Mucosa of rectum (tissue), 2 donors: Measurements from ENCODE around the gene PCDH8.

ENCODE experiments used
- H3K27ac ChIP-seq, 2 donors: one replicate each; pipeline ENCODE4 v1.7.0; 2013; ENCODE audit warnings: inconsistent platforms in 2 of 2, low read depth in 2 of 2, low read length in 2 of 2
- H3K27me3 ChIP-seq, 2 donors: one replicate each; pipeline ENCODE4 v1.7.0; 2013; ENCODE audit warnings: low read length in 2 of 2; ENCODE audit not compliant: control insufficient read depth in 2 of 2, insufficient read depth in 2 of 2
- H3K36me3 ChIP-seq, 2 donors: one replicate each; pipeline ENCODE4 v1.7.0; 2013; ENCODE audit warnings: low read length in 2 of 2; ENCODE audit not compliant: control insufficient read depth in 2 of 2, insufficient read depth in 2 of 2
- H3K4me1 ChIP-seq, 2 donors: one replicate each; pipeline ENCODE4 v1.7.0; 2013; ENCODE audit warnings: low read length in 2 of 2, mild to moderate bottlenecking in 1 of 2; ENCODE audit not compliant: control insufficient read depth in 2 of 2, insufficient read depth in 2 of 2
- H3K4me3 ChIP-seq, 2 donors: one replicate each; pipeline ENCODE4 v1.7.0; 2013; ENCODE audit warnings: low read length in 2 of 2
- H3K9ac ChIP-seq, 2 donors: one replicate each; pipeline ENCODE4 v1.7.0; 2013; ENCODE audit warnings: low read length in 2 of 2, low read depth in 1 of 2, mild to moderate bottlenecking in 1 of 2
- H3K9me3 ChIP-seq, 2 donors: one replicate each; pipeline ENCODE4 v1.7.0; 2013; ENCODE audit warnings: low read length in 2 of 2; ENCODE audit not compliant: control insufficient read depth in 2 of 2
- donor health status: healthy.
- donor health status: Normal muscosa, but diverticular disease.

The PCDH8 gene

DNA sequence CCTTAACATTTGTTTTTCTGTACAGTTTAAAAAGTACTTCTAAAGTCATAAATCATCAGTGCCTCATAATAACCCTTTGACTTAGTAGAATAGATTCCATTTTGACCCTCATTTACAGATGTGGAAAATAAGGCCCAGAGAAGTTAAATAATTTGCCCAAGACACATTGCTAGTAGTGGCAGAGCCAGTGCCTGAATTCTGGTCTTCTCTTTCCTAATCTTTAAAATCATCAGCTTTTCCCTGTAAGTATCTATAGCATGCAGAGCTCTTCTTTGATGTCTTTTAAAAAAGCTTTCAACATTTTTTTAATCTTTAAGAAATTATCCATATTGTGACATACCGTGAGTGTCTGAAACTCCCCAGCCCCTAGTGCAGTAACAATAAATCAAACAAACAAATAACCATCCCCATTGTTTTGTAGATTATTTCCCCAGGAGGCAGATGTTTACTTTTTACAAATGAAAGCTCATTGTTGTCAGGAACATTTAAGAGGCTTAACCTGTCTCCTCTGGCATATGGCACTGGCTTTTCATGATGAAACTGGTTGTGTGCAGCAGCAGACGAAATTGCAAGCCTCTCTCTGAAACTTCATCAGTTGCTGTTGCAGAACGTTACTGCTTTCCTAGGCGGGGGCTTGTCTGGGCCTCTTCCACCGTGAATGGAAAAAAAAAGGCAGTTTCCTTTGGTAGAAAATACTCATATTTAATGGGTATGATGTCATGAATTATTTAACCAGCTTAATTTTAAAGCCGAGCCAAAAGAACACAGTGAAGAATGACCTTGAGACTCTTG is 31.7 kb upstream of the PCDH8 start:
- no peak overlapping the region for H3K9ac ChIP-seq
- peaks cover 0 to 4% of the 10 kb centered on the region in 2 donors for H3K27me3 ChIP-seq
- no peaks in the 10 kb centered on the region for H3K4me1 ChIP-seq
- no peaks in the 10 kb centered on the region for H3K9me3 ChIP-seq
- no peak overlapping the region for H3K4me3 ChIP-seq
- H3K27ac ChIP-seq: no peak overlapping the region
- no peaks in the 10 kb centered on the region for H3K36me3 ChIP-seq

DNA sequence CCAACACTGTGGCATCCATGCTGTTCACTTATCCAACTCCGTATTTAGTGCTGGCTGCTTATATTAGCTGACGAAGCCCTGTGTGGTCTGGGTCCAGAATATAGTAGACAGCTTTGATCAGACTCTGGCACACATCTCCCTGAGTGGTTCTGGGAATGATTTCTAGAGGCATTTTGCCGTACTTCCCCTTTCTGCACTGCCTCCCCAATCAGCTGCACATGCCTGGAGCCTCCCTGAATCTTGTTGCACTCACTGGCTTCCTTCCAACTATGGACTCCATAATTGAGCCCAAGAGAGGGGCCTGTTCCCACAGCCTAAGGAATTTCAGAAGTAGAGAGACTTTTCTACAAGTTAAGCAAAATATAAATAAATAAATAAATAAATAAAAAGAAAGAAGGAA is 30.4 kb upstream of the PCDH8 start:
- H3K4me1 ChIP-seq: no peaks in the 10 kb centered on the region
- no peaks in the 10 kb centered on the region for H3K36me3 ChIP-seq
- peaks cover 0 to 4% of the 10 kb centered on the region in 2 donors for H3K27me3 ChIP-seq
- H3K4me3 ChIP-seq: no peak overlapping the region
- peaks cover 0 to 2% of the 10 kb centered on the region in 2 donors for H3K9me3 ChIP-seq
- no peak overlapping the region for H3K9ac ChIP-seq
- H3K27ac ChIP-seq: no peak overlapping the region

DNA sequence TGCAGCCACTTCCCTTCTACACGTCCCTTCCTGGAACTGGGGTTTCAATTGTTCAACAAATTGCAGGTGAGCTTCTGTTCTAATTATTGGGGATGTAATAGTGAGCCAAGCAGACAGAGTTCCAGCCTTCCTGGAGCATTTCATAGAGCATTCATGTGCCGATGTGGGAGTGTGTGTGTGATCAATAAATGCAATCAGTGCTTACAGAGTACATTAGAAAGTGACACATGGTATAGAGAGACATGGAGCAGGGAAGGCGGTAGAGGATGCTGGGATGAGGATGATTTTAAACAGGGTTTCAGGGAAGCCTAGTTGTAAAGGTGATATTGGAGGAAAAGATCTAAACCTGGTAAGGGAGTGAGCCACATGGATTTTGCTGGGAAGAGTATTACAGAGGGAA is 21.7 kb upstream of the PCDH8 start:
- H3K9me3 ChIP-seq: peaks cover 0 to 2% of the 10 kb centered on the region in 2 donors

DNA sequence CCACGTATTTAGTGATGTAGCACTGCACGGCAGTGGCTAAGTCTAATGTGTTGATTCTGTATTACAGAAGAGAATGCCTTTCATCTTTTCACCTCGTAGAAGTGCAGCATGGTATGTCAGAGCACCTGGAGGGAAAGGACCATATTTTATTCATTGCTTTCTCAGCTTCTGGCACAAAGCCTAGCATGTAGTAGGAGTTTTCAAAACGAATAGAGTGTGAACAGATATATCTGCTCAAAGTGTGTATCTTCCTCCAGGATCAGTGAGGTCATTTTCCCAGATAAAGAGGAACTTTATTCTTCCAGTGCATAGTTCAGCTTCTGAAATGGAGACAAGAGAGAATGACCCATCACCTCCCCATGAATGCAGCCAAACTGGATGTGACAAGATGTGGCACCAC is 21.2 kb upstream of the PCDH8 start:
- H3K27me3 ChIP-seq: no peaks in the 10 kb centered on the region
- no peaks in the 10 kb centered on the region for H3K36me3 ChIP-seq
- H3K9me3 ChIP-seq: peaks cover 0 to 2% of the 10 kb centered on the region in 2 donors
- H3K4me3 ChIP-seq: no peak overlapping the region
- H3K9ac ChIP-seq: no peak overlapping the region
- no peak overlapping the region for H3K27ac ChIP-seq
- no peaks in the 10 kb centered on the region for H3K4me1 ChIP-seq

More for the DNA sequence above, 21.7 kb upstream of the PCDH8 start:
- Histone ChIP-seq H3K4me1 (no peaks in the 10 kb centered on the region), H3K27me3 (no peaks in the 10 kb centered on the region), H3K4me3 (no peak overlapping the region), H3K9ac (no peak overlapping the region), H3K27ac (no peak overlapping the region), H3K36me3 (no peaks in the 10 kb centered on the region)

DNA sequence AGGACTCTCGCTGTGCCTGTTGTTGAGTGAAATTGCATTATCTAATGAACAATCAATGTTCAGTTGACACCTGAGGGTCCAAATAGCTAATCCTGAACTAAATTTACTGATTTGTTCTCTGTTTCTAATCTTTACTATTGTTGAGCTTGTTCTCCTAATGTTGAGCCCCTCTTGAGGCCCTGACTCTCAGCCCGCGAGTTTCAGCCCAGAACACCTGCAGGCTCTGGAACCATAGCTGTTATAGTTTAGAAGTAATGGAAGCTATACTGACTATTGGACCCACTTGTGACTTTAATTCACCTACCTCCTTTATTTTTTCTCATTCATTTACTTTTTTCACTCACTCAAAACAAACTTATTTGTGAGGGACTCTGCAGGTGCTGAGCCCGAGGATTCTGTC is 20.6 kb upstream of the PCDH8 start:
- Histone ChIP-seq H3K4me1 (no peaks in the 10 kb centered on the region), H3K9ac (no peak overlapping the region), H3K27ac (no peak overlapping the region), H3K9me3 (no peaks in the 10 kb centered on the region), H3K4me3 (no peak overlapping the region), H3K27me3 (no peaks in the 10 kb centered on the region), H3K36me3 (no peaks in the 10 kb centered on the region)

DNA sequence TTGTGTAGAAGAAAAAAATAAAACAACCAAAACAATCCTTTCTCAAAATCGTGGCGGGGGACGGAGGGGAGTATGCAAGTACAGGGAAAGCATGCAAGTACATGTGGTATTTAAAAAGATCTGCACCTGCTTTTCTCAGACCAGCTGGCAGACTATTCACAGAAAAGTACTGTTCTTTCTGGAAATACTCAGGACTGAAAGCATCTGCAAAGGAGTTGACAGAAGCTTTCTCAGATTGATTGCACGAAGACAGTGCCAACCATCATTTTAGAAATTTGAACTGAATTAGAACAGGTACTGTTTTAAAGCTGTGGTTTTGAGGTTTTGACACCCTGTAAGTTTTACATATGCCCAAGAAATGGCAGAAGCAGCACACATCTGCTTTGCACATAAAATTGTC is 19.8 kb upstream of the PCDH8 start:
- Histone ChIP-seq H3K4me1 (no peaks in the 10 kb centered on the region), H3K27ac (no peak overlapping the region), H3K27me3 (peaks cover 0 to 3% of the 10 kb centered on the region in 2 donors), H3K36me3 (no peaks in the 10 kb centered on the region), H3K9ac (no peak overlapping the region), H3K4me3 (no peak overlapping the region), H3K9me3 (no peaks in the 10 kb centered on the region)

DNA sequence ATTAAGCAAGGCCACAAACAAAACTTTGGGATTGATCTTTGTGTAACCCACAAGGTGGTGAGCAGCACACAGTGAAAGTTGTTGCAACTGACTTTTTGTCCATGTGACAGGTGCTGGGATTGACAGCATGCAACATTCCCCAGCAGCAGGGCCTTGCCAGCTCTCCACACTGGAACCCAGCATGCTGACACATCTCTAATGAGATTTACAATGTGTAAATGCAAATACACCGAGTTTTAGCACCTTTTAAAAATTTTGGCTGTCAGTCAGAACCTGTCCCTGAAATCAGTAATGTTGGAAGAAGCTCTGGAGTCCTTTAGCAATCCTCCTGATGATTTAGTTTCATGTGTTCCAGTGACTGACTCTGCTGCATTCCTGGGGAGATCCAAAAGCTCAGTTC is 16.5 kb upstream of the PCDH8 start:
- no peaks in the 10 kb centered on the region for H3K4me1 ChIP-seq
- H3K36me3 ChIP-seq: no peaks in the 10 kb centered on the region
- H3K9ac ChIP-seq: no peak overlapping the region
- no peaks in the 10 kb centered on the region for H3K9me3 ChIP-seq
- H3K27ac ChIP-seq: no peak overlapping the region
- no peak overlapping the region for H3K4me3 ChIP-seq
- H3K27me3 ChIP-seq: peaks cover 0 to 3% of the 10 kb centered on the region in 2 donors

DNA sequence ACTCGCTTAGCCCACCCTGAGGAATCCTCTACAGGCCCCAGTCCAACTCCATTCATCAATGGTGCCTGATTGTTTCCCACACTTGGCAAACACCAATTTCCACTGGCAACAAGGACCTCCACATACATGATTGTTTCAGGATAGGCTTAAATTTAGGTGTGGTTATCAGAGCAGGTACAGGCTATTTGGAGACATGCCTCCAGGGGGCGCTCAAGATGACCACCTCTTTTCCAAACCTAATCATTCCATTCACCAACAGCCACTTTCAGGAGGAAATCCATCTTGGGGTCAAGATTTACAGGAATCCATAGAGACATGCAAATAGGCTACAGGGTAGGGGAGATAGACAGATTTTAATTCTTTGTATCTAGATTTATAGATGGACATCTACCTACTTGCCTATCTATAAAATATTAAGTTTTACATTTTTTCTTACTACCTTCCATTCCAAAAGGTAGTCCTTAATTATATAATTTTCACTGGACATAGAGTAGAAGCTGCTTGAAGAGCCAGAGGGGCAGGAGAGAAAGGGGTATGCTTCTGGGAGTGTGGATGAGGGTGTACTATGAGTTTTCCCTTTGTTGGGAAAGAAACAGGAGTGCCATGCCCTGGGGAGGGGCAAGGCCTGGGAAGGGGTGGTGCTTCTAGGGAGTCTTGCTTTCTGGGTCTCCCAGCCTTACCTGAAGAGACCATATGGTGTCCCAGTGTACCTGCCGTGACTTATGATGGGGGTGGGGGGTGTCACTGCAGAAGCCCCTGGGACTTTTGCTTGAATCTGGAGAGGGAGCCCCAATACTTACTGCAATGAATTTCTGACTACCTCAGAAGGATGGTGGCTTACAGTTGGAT is 14.1 kb upstream of the PCDH8 start:
- Histone ChIP-seq H3K36me3 (no peaks in the 10 kb centered on the region), H3K9me3 (no peaks in the 10 kb centered on the region), H3K4me1 (no peaks in the 10 kb centered on the region), H3K27me3 (peaks cover 0 to 3% of the 10 kb centered on the region in 2 donors), H3K27ac (no peak overlapping the region), H3K9ac (no peak overlapping the region), H3K4me3 (no peak overlapping the region)

DNA sequence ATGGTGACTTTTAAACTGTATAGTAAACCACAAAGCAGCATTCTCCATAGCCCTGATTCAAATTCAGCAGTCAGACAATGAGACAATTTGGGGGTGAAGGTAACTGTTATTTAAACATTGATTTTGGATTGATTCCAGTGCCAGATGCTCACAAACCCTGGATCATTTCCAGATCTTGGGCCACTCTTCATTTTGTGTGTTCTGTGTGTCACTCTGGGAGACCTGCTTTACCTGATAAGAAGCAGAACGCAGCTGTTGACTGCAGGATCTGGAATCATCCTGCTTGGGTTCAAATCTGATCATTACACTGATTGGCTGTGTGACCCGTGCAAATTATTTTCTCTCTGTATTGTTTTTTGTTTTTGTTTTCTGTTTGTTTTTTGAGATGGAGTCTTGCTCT is 4.0 kb upstream of the PCDH8 start:
- H3K4me3 ChIP-seq: no peak overlapping the region
- no peaks in the 10 kb centered on the region for H3K9me3 ChIP-seq
- H3K4me1 ChIP-seq: peaks cover 7 to 11% of the 10 kb centered on the region in 2 donors
- no peak overlapping the region for H3K27ac ChIP-seq
- H3K36me3 ChIP-seq: no peaks in the 10 kb centered on the region
- peaks cover 17 to 25% of the 10 kb centered on the region in 2 donors for H3K27me3 ChIP-seq
- H3K9ac ChIP-seq: no peak overlapping the region
